Upper lobe of left lung (tissue), 6 donors: ENCODE results near the gene CPVL. TPM values are rescaled to one million over a fixed set of nuclear protein-coding genes. Genes with fewer than 3 reads are reported as not detected.
"Not testable (repeated sequence)": the region's sequence is repeated elsewhere in the genome, so short reads cannot be mapped to it uniquely, and the experiment has no call there.

Experiments
- ATAC-seq, 2 donors: fragments of 200-7000 bp; cut with Tn5 transposase; one replicate each; pipeline ENCODE4 v1.9.1; 2022; ENCODE audit warnings: mild to moderate bottlenecking in 2 of 2, moderate library complexity in 2 of 2; ENCODE audit not compliant: low FRiP score in 2 of 2
- DNase-seq, 2 donors: peaks; one replicate each; pipeline ENCODE4 v3.0.0-alpha.2; 2019 to 2020
- H3K27ac ChIP-seq, 4 donors: fragments of 200-600 bp; sonication (generic); one replicate each; pipeline ENCODE4 v1.5.1; 2016 to 2019
- H3K27me3 ChIP-seq, 4 donors: fragments of 200-600 bp; sonication (generic); one replicate each; pipeline ENCODE4 v1.5.1; 2017 to 2019
- H3K36me3 ChIP-seq, 4 donors: fragments of 200-600 bp; sonication (generic); one replicate each; pipeline ENCODE4 v1.5.1; 2016 to 2019
- H3K4me1 ChIP-seq, 4 donors: fragments of 200-600 bp; sonication (generic); one replicate each; pipeline ENCODE4 v1.5.1; 2018 to 2019
- H3K4me3 ChIP-seq, 4 donors: fragments of 200-600 bp; sonication (generic); one replicate each; pipeline ENCODE4 v1.5.1; 2017 to 2019; ENCODE audit warnings: mild to moderate bottlenecking in 2 of 4, moderate library complexity in 1 of 4
- H3K9me3 ChIP-seq, 4 donors: fragments of 200-600 bp; sonication (generic); one replicate each; pipeline ENCODE4 v1.5.1; 2018 to 2019
- CTCF ChIP-seq, 6 experiments: fragments of 450-650 bp in 4 of 6; fragments of 200-600 bp in 2 of 6; sonication (generic) in 2 of 6; IDR thresholded peaks; one replicate each; pipeline ENCODE4 v1.5.1; 2016 to 2019; ENCODE audit warnings: antibody characterized with exemption in 6 of 6
- EP300 ChIP-seq, 4 donors: sonication (generic); formaldehyde crosslinking; IDR thresholded peaks; one replicate each; pipeline ENCODE4 v1.5.1; 2017; ENCODE audit warnings: antibody characterized with exemption in 4 of 4, control low read depth in 2 of 4
- POLR2A ChIP-seq, 4 donors: fragments of 450-650 bp; IDR thresholded peaks; one replicate each; pipeline ENCODE4 v1.5.1; 2016 to 2017; ENCODE audit warnings: antibody characterized with exemption in 4 of 4, mild to moderate bottlenecking in 2 of 4
- POLR2AphosphoS5 ChIP-seq, 2 donors: sonication (generic); formaldehyde crosslinking; IDR thresholded peaks; one replicate each; pipeline ENCODE4 v1.5.1; 2017; ENCODE audit warnings: antibody characterized with exemption in 2 of 2
- WGBS, 2 donors: methylation state at CpG; one replicate each; pipeline ENCODE4 v1.1.5; 2017 to 2018; 5-methylcytosine and 5-hydroxymethylcytosine counted together
- total RNA-seq, 6 donors: library from RNA; depleted of rRNA in 4 of 6; stranded (reverse); fragments of >200 nt in 4 of 6; gene quantifications; one replicate each; pipeline versions ENCODE4 v1.1.0 to v1.2.1, GENCODE V29; 2016 to 2021
- donor health status: DM: no; HTN: no; CAD: no; lungs with moderate emphysema.
- donor health status: DM: no; HTN: yes; CAD: no; lungs with severe emphysema.

The CPVL gene
- total RNA-seq, 6 donors from 2014 or later = 4.6 to 47.4 (median 23.2) TPM

GRCh38 chr7:29115130-29115687, 31.1 kb downstream of the CPVL start:
- no peaks in the 10 kb centered on the region for H3K9me3 ChIP-seq
- no peak for DNase-seq
- no peak for ATAC-seq
- no peaks in the 10 kb centered on the region for H3K27me3 ChIP-seq
- H3K4me1 ChIP-seq = peaks cover 6 to 10% (median 8%) of the 10 kb centered on the region in 4 donors
- H3K36me3 ChIP-seq = no peaks in the 10 kb centered on the region
- 65 to 67% methylated on average over 2 of the region's 2 CpGs for WGBS, 2 donors
- TF ChIP-seq EP300 (IDR thresholded peaks at IDR 0.05) (no peak), POLR2AphosphoS5 (IDR thresholded peaks at IDR 0.05) (no peak), POLR2A (IDR thresholded peaks at IDR 0.05) (no peak), CTCF (IDR thresholded peaks at IDR 0.05) (no peak)
- H3K27ac ChIP-seq = no peak overlapping the region
- no peak overlapping the region for H3K4me3 ChIP-seq

- not testable (repeated sequence) for H3K27me3 ChIP-seq, H3K9me3 ChIP-seq, H3K36me3 ChIP-seq, H3K4me3 ChIP-seq, ATAC-seq, DNase-seq, H3K27ac ChIP-seq
- peaks cover 6 to 14% (median 12%) of the 10 kb centered on the region in 4 donors for H3K4me1 ChIP-seq
- 64 to 100% methylated on average over 1 to 2 of the region's 2 CpGs for WGBS, 2 donors
Measured at GRCh38 chr7:29114266-29114665, 32.1 kb downstream of the CPVL start.

- Histone ChIP-seq H3K36me3 (no peaks in the 10 kb centered on the region), H3K4me1 (peaks cover 6 to 16% (median 12%) of the 10 kb centered on the region in 4 donors), H3K9me3 (no peaks in the 10 kb centered on the region), H3K27me3 (no peaks in the 10 kb centered on the region), H3K27ac (no peak overlapping the region), H3K4me3 (no peak overlapping the region)
- no peak for TF ChIP-seq POLR2A (IDR thresholded peaks at IDR 0.05)
- no peak for TF ChIP-seq POLR2AphosphoS5 (IDR thresholded peaks at IDR 0.05)
- no peak for TF ChIP-seq CTCF (IDR thresholded peaks at IDR 0.05)
- no peak for TF ChIP-seq EP300 (IDR thresholded peaks at IDR 0.05)
- DNase-seq (no peak), ATAC-seq (peak; percentile 31 to 61)
- 38 to 50% methylated on average over 5 of the region's 5 CpGs for WGBS, 2 donors
Measured at GRCh38 chr7:29113384-29114102, 32.8 kb downstream of the CPVL start.

- Histone ChIP-seq H3K4me3 (no peak overlapping the region), H3K4me1 (peaks cover 6 to 16% (median 12%) of the 10 kb centered on the region in 4 donors), H3K9me3 (no peaks in the 10 kb centered on the region), H3K27ac (no peak overlapping the region), H3K36me3 (no peaks in the 10 kb centered on the region), H3K27me3 (no peaks in the 10 kb centered on the region)
- ATAC-seq (no peak), DNase-seq (no peak)
- 78 to 85% methylated on average over 4 of the region's 4 CpGs for WGBS, 2 donors
- no peak for TF ChIP-seq POLR2AphosphoS5 (IDR thresholded peaks at IDR 0.05)
- no peak for TF ChIP-seq POLR2A (IDR thresholded peaks at IDR 0.05)
- no peak for TF ChIP-seq EP300 (IDR thresholded peaks at IDR 0.05)
- no peak for TF ChIP-seq CTCF (IDR thresholded peaks at IDR 0.05)
Measured at GRCh38 chr7:29112721-29113120, 33.6 kb downstream of the CPVL start.

GRCh38 chr7:29109899-29110298, 36.4 kb downstream of the CPVL start:
- 66 to 77% methylated on average over 2 of the region's 2 CpGs for WGBS, 2 donors
- no peak overlapping the region for H3K4me3 ChIP-seq
- H3K36me3 ChIP-seq = no peaks in the 10 kb centered on the region
- no peaks in the 10 kb centered on the region for H3K27me3 ChIP-seq
- TF ChIP-seq CTCF (IDR thresholded peaks at IDR 0.05) = no peak
- no peak for TF ChIP-seq POLR2AphosphoS5 (IDR thresholded peaks at IDR 0.05)
- no peak for TF ChIP-seq EP300 (IDR thresholded peaks at IDR 0.05)
- no peak for TF ChIP-seq POLR2A (IDR thresholded peaks at IDR 0.05)
- H3K27ac ChIP-seq = no peak overlapping the region
- ATAC-seq = peak in 1 of 2 donors; percentile 49
- DNase-seq = no peak
- peaks cover 3 to 7% (median 5%) of the 10 kb centered on the region in 4 donors for H3K4me1 ChIP-seq
- no peaks in the 10 kb centered on the region for H3K9me3 ChIP-seq
